Measurements from ENCODE around the gene RPL13. TPM values are rescaled to one million over a fixed set of nuclear protein-coding genes. Genes with fewer than 3 reads are reported as not detected.
A peak's percentile ranks its signal among the peaks of the same experiment; 100 is the strongest.

Gene RPL13
- total RNA-seq, 1 donor from 2014 or later, result 2,013 TPM

DNA sequence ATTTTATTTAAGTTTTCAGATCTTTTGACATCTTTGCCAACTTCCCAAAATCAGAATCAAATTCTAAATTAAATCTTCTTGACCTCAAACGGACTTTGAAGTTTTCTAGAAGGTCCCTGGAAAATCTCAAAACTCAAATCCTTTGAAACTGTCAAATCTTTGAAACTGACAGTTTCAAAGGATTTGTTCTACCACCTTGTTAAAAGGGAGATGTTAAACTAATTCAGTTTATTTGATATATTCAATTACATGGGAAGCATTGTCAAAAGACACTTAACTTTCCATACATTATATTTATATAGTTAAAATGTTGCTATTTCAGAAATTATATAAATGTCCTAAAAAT is 49.6 kb downstream of the RPL13 start:
- Mint-ChIP-seq H3K4me1 (peaks cover 16% of the 10 kb centered on the region), H3K9me3 (no peaks in the 10 kb centered on the region), H3K36me3 (ENCODE audit: low read depth) (no peaks in the 10 kb centered on the region)

DNA sequence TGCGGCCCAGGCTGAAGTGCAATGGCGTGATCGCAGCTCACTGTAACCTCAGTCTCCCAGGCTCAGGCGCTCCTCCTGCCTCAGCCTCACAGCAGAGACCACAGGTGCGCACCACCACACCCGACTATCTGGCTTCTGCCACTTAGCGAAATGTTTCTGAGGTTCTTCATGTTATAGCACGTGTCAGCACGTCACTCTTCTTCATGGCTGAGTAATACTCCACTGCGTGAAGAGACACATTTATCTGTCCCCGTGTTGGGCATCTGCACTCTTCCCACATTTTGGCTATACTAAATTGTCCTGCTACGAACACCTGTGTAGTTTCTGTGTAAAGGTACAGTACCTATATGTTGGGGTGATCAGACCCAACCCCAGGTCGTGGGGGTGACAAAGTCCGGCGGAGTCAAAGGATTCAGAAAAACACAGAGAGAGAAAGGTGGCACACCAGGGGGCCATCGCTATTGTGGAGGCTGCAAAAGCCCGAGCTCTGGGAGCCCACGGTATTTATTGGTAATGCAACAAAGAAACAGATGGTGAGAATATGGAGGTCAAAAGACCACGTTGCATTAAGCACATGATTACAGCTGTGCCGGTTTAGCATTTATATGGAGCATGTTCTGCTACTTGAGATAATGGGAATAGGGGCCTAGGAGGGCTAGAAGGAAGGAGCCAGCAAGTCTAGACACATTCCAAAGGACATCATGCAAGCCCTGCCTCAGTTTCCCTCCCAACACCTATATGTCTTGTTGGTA is 52.1 kb downstream of the RPL13 start:
- H3K27ac Mint-ChIP-seq (ENCODE audit: unreplicated experiment), result peak overlapping the region; percentile 85
- DNase-seq (ENCODE audit: low read depth, low spot score), result no peak

More for the DNA sequence above, 49.6 kb downstream of the RPL13 start:
- TF ChIP-seq, protein P1, sequence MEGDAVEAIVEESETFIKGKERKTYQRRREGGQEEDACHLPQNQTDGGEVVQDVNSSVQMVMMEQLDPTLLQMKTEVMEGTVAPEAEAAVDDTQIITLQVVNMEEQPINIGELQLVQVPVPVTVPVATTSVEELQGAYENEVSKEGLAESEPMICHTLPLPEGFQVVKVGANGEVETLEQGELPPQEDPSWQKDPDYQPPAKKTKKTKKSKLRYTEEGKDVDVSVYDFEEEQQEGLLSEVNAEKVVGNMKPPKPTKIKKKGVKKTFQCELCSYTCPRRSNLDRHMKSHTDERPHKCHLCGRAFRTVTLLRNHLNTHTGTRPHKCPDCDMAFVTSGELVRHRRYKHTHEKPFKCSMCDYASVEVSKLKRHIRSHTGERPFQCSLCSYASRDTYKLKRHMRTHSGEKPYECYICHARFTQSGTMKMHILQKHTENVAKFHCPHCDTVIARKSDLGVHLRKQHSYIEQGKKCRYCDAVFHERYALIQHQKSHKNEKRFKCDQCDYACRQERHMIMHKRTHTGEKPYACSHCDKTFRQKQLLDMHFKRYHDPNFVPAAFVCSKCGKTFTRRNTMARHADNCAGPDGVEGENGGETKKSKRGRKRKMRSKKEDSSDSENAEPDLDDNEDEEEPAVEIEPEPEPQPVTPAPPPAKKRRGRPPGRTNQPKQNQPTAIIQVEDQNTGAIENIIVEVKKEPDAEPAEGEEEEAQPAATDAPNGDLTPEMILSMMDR (conservative IDR thresholded peaks at IDR 0.05), result no peak
- Mint-ChIP-seq H3K27me3 (ENCODE audit: low read depth) (no peaks in the 10 kb centered on the region), H3K27ac (ENCODE audit: unreplicated experiment) (no peak overlapping the region), H3K4me3 (no peak overlapping the region)
- DNase-seq (ENCODE audit: low read depth, low spot score), result no peak

DNA sequence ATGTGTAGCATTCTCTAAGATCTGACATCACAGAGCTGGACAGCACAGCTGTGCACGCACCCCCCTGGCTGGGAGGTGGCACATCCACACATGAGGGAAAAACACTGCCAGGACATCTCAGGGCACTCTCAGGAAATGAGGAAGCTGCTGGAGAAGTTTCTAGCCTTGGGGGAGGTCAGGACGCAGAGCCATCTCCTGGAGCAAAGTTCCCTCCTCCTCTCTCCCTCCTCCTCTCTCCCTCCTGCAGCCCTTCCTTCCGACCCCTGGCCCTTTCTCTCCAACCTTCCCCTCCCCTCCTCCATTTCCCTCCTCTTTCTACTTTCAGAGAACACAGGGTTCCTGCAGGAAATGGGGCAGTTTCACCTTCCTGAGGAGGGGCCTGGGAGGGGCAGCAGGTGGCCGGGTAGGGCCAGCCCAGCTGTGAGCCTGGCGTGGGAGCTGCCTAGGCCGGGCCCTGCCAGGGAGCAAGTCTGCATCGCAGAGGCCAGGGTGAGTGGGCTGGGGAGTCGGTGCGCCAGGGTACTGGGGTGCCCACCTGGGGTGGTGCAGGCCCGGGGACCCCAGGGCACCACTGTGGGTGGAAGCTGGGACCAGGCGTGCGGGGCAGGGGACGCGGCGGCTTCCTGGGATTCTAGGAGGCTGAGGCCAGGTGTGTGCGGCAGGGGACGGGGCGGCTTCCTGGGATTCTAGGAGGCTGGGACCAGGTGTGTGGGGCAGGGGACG is 52.9 kb downstream of the RPL13 start, which contains the start of gene DPEP1:
Gene DPEP1, plus strand, starts transcription at position 412 of the 723 bp plus-strand sequence. CDS start 16,769 bp downstream, outside the sequence.
- no peaks in the 10 kb centered on the region for H3K9me3 Mint-ChIP-seq
- H3K4me1 Mint-ChIP-seq, result peaks cover 16% of the 10 kb centered on the region
- TF ChIP-seq, protein P1 (conservative IDR thresholded peaks at IDR 0.05), result no peak
- H3K4me3 Mint-ChIP-seq, result no peak within 1 kb of the TSS
- DNase-seq (ENCODE audit: low read depth, low spot score), result no peak
- H3K36me3 Mint-ChIP-seq (ENCODE audit: low read depth), result no peaks in the 10 kb centered on the region
- no peaks in the 10 kb centered on the region for H3K27me3 Mint-ChIP-seq (ENCODE audit: low read depth)
- peak within 1 kb of the TSS; percentile 85 for H3K27ac Mint-ChIP-seq (ENCODE audit: unreplicated experiment)

More for the DNA sequence above, 52.1 kb downstream of the RPL13 start:
- Mint-ChIP-seq H3K4me1 (peaks cover 16% of the 10 kb centered on the region), H3K36me3 (ENCODE audit: low read depth) (no peaks in the 10 kb centered on the region), H3K4me3 (no peak overlapping the region), H3K27me3 (ENCODE audit: low read depth) (no peaks in the 10 kb centered on the region), H3K9me3 (no peaks in the 10 kb centered on the region)
- TF ChIP-seq, protein P1 (conservative IDR thresholded peaks at IDR 0.05), result no peak

DNA sequence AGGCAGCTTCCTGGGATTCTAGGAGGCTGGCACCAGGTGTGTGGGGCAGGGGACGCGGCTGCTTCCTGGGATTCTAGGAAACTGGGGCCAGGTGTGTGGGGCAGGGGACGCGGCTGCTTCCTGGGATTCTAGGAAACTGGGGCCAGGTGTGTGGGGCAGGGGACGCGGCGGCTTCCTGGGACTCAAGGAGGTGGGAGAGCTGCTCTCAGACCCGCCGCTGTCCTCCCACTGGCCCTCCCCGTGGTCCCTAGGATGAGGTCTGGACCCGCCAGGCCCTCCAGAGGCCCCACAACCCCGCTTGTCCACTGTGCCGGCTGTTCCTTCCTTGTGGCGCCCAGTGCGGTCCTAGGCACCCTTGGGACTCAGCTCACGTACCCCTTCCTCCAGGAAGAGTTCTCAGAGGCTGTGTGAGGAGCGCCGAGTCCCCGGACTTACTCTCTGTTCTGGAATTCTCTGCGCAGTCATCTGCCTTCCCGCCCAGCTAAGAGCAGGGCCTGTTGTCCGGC is 53.5 kb downstream of the RPL13 start:
- Mint-ChIP-seq H3K27me3 (ENCODE audit: low read depth) (no peaks in the 10 kb centered on the region), H3K36me3 (ENCODE audit: low read depth) (no peaks in the 10 kb centered on the region), H3K27ac (ENCODE audit: unreplicated experiment) (no peak overlapping the region), H3K4me1 (peaks cover 16% of the 10 kb centered on the region), H3K9me3 (no peaks in the 10 kb centered on the region), H3K4me3 (no peak overlapping the region)
- no peak for DNase-seq (ENCODE audit: low read depth, low spot score)
- TF ChIP-seq, protein P1 (conservative IDR thresholded peaks at IDR 0.05), result no peak

Other genes starting within 250 kb of the RPL13 start
- 144 and 164 TPM in 2 replicates for gene ANKRD11, start 70.1 kb upstream of the RPL13 start, total RNA-seq
- 134 and 137 TPM in 2 replicates for gene SPG7, start 52.3 kb upstream of the RPL13 start, total RNA-seq
- 2.7 and 3.1 TPM in 2 replicates for gene CPNE7, start 15.1 kb downstream of the RPL13 start, total RNA-seq
- gene DPEP1, start 53.0 kb downstream of the RPL13 start, total RNA-seq, result 0.21 and 0.41 TPM in 2 replicates
- gene CHMP1A, start 97.0 kb downstream of the RPL13 start, total RNA-seq, result 93.9 and 102 TPM in 2 replicates
- gene SPATA33, start 97.2 kb downstream of the RPL13 start, total RNA-seq, result 41.7 and 42.6 TPM in 2 replicates
- 127 and 131 TPM in 2 replicates for gene CDK10, start 126.0 kb downstream of the RPL13 start, total RNA-seq
- 8.6 and 10.6 TPM in 2 replicates for gene SPATA2L, start 141.0 kb downstream of the RPL13 start, total RNA-seq
- 18.0 and 20.2 TPM in 2 replicates for gene VPS9D1, start 160.2 kb downstream of the RPL13 start, total RNA-seq
- 31.6 and 32.9 TPM in 2 replicates for gene ZNF276, start 160.9 kb downstream of the RPL13 start, total RNA-seq